Measurements from ENCODE around the gene RAP1GAP2.

RAP1GAP2 gene

DNA sequence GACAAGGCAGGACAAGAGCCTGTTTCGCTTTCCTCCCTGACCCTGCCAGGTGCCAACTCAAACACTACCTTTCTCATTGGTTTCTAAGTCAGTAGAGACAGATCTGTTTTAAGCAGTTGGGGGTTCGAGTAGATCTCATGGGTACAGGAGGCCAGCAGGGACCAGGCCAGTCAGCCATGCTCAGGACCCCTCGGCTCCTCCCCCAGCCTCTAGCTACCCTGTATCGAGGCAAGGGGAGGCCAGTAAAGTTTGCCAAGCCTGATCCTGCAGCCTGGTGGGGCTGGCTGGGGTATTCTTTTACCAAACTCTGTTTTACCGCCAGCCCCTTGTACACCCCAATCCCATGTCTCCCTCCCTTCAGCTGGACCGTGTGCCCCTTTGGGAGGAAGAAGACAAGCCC is 240.6 kb downstream of the RAP1GAP2 start:
- H3K4me3 ChIP-seq (ENCODE audit: low read depth, low read length): no peak overlapping the region
- DNase-seq (ENCODE audit: low read depth): no peak
- TF ChIP-seq, protein P1, sequence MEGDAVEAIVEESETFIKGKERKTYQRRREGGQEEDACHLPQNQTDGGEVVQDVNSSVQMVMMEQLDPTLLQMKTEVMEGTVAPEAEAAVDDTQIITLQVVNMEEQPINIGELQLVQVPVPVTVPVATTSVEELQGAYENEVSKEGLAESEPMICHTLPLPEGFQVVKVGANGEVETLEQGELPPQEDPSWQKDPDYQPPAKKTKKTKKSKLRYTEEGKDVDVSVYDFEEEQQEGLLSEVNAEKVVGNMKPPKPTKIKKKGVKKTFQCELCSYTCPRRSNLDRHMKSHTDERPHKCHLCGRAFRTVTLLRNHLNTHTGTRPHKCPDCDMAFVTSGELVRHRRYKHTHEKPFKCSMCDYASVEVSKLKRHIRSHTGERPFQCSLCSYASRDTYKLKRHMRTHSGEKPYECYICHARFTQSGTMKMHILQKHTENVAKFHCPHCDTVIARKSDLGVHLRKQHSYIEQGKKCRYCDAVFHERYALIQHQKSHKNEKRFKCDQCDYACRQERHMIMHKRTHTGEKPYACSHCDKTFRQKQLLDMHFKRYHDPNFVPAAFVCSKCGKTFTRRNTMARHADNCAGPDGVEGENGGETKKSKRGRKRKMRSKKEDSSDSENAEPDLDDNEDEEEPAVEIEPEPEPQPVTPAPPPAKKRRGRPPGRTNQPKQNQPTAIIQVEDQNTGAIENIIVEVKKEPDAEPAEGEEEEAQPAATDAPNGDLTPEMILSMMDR (conservative IDR thresholded peaks at IDR 0.05; ENCODE audit: low read depth, low read length): no peak

DNA sequence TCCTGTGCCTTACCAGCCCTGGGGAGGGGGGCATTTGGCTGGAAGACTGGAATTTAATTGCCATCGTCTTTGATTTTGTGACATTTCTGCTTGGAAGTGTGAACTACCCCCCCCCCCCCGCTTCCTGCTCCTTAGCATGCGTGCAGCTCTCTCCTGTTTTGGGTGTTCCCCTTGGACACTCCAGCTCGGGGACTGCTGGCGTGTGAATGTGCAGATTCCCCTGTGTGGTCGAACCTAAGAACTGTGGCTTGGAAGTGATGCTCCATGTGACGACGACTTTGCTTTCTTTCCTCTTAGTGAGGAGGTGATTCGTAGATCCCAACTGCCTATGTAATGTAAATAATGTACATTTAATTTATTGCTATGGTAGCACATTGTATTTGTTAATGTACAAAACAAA is 241.0 kb downstream of the RAP1GAP2 start:
- TF ChIP-seq, protein P1 (conservative IDR thresholded peaks at IDR 0.05; ENCODE audit: low read depth, low read length): no peak
- H3K4me3 ChIP-seq (ENCODE audit: low read depth, low read length): no peak overlapping the region
- no peak for DNase-seq (ENCODE audit: low read depth)

DNA sequence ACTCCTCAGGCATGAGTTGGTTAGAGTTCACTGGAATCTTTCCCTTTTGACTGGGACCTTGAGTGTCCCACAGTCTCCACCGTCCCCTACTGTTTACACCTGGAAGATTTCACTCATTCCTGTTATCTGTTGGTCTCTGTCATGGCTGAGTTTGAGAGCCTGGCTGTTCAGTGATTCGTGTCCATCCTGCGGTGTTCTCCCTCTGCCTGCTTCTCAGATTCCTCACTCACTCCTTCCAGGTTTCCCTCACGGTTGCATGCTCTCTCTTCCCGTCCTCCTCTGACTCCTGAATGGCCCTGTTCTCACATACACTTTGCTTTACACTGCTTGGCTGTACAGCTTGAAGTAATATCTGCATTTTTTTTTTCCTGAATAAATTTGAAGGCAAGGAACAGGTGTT is 242.7 kb downstream of the RAP1GAP2 start:
- TF ChIP-seq, protein P1 (conservative IDR thresholded peaks at IDR 0.05; ENCODE audit: low read depth, low read length): no peak
- no peak overlapping the region for H3K4me3 ChIP-seq (ENCODE audit: low read depth, low read length)
- DNase-seq (ENCODE audit: low read depth): no peak

DNA sequence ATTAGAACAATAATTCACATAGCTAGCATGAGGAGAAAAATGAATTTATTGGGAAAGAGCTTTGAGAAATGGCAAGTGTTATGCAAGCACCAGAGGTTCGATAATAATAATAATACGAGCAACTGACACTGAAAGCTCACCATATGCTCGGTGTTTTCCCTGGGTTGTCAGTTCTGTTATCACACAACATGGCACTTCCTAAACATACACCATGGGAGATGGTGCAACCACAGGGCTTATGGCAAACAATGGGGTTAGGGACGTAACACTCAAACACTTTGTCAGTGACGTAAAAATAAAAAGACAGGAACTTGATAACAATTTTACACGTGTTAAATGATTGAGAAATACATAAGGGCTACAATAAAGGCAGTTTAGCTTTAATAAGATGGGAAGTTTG is 243.5 kb downstream of the RAP1GAP2 start:
- DNase-seq (ENCODE audit: low read depth): no peak
- TF ChIP-seq, protein P1 (conservative IDR thresholded peaks at IDR 0.05; ENCODE audit: low read depth, low read length): no peak

DNA sequence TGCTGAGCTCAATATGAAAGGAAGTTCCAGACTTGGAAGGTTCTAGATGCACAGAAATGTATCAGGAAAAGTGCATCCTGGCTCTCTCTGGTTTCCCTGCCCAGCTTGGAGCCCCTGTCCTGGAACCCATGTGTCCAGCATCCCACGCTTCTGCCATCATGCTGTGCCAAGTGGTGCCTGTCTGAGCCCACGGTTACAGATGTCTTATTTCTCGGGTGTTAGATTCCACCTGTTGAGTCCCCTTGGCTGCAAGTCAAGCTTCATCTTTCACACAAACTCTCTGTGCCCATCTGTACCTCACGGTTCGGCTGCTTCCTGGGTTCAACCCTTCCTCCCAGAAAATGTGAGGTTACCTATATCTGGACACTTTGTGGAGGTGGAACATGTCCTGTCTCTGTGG is 244.6 kb downstream of the RAP1GAP2 start:
- TF ChIP-seq, protein P1 (conservative IDR thresholded peaks at IDR 0.05; ENCODE audit: low read depth, low read length): no peak
- DNase-seq (ENCODE audit: low read depth): no peak
- no peak overlapping the region for H3K4me3 ChIP-seq (ENCODE audit: low read depth, low read length)

More for the DNA sequence above, 243.5 kb downstream of the RAP1GAP2 start:
- no peak overlapping the region for H3K4me3 ChIP-seq (ENCODE audit: low read depth, low read length)

DNA sequence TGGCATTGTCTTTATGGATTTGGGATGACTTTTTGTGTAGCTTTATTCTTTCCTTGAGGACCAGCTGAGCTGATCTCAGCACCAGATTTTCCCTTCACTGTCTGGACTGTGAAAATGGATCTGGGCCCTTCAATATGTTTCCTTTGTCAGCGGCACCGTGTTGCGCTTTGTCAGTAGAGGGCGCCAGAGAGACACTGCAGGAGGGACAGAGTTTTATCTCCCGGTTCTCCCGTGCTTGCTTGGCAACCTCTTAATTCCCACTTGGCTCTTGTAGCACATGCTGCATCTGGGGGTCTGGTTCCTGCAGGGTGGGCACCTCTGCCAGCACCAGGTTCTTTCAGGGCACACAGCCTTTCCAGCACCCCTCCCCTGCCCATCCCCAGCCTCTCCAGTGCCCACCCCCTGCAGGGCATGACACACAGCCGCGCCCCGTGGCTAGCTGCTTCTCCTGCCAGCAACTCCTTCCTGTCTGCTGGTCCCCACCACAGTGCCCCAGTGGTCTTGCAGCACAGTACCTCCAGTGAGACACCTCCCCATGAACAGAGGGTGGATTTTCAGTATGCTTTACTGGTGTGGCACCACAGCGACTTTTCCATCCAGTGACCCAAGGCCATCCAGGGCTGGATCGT is 247.6 kb downstream of the RAP1GAP2 start:
- no peak for DNase-seq (ENCODE audit: low read depth)
- TF ChIP-seq, protein P1 (conservative IDR thresholded peaks at IDR 0.05; ENCODE audit: low read depth, low read length): peak; percentile 32
- no peak overlapping the region for H3K4me3 ChIP-seq (ENCODE audit: low read depth, low read length)

DNA sequence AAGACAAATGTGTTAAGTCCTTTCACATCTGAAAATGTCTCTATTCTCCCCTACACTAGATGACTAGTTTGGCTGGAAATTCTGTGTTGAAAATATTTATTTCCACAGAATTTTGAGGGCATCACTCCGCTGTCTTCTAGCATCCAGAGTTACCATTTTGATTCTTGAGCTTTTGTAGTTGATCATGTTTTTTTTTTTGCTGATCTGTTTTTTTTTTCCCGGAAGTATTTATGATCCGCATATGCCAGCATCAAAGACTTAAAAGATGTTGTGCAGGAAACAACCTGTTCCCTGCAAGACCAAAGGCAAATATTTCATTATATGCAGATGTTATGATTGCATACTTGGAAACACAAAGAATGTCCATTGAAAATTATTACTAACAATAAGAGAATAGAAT is 250.5 kb downstream of the RAP1GAP2 start:
- H3K4me3 ChIP-seq (ENCODE audit: low read depth, low read length): no peak overlapping the region
- DNase-seq (ENCODE audit: low read depth): no peak
- TF ChIP-seq, protein P1 (conservative IDR thresholded peaks at IDR 0.05; ENCODE audit: low read depth, low read length): no peak

Measured in choroid plexus epithelial cell (primary cell).